HUES6 (cell line): Measurements from ENCODE around the gene SCAI.
"Not testable (repeated sequence)": the region's sequence is repeated elsewhere in the genome, so short reads cannot be mapped to it uniquely, and the experiment has no call there.

Source experiments
- H3K27ac ChIP-seq: 2 replicates; pipeline ENCODE4 v1.7.0; 2013; ENCODE audit warnings: low read depth, mild to moderate bottlenecking, low read length, inconsistent platforms
- H3K27me3 ChIP-seq: 2 replicates; pipeline ENCODE4 v1.6.1; 2013; ENCODE audit warnings: low read length; ENCODE audit not compliant: control insufficient read depth, insufficient read depth
- H3K36me3 ChIP-seq: 2 replicates; pipeline ENCODE4 v1.6.1; 2013; ENCODE audit warnings: low read length; ENCODE audit not compliant: control insufficient read depth, insufficient read depth
- H3K4me1 ChIP-seq: 2 replicates; pipeline ENCODE4 v1.6.1; 2013; ENCODE audit warnings: low read length; ENCODE audit not compliant: control insufficient read depth, insufficient read depth
- H3K4me3 ChIP-seq: 2 replicates; pipeline ENCODE4 v1.5.1; 2013; ENCODE audit warnings: low read depth, low read length
- H3K9ac ChIP-seq: one replicate; pipeline ENCODE4 v1.6.1; 2013; ENCODE audit warnings: mild to moderate bottlenecking, low read length
- H3K9me3 ChIP-seq: 2 replicates; pipeline ENCODE4 v1.6.1; 2013; ENCODE audit warnings: low read depth, low read length; ENCODE audit not compliant: control insufficient read depth, insufficient read depth

Gene SCAI

DNA sequence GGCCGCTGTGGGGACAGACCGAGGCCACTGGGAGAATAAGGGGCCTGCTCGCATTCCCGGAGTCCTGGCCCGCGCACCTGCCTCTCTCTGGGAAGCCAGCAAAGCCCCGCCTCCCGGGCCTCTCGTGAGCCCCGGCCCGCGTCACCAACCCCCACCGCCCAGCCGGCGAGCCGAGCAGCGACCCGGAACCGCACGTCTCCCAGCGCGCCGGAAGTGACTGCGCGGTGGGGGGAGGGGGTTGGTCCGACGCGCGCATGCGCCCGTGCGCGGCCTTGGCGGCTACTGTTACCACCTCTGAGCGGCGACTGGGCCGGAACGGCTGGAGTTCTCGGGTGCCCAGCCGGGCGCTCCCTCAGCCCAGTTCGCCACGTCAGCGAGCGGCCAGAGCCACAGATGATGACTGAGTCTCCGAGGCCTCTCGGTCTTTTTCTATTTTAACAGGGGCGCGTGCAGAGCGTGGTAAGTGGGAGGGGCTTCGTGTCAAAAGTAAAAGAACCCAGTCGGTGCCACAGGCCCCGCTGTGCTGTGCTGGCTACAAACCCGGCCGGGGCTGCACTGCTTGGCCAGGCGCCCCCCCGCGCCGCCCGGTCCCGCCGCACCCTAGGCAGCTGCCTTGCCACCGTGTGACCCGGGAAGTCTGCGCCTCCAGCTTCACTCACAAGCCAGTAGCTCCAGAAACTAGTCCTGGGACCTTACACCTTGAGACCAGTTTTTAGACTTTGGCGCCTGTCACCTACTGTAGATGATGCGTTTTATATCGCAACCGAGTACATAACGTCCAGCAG is 202.2 kb downstream of the SCAI start, which contains the start of gene GOLGA1:
GOLGA1 (minus strand) TSS at position 190 of the 785 bp plus-strand sequence. CDS start 2,372 bp downstream, outside the sequence.
- H3K4me3 ChIP-seq = peak within 1 kb of the TSS; percentile 100

DNA sequence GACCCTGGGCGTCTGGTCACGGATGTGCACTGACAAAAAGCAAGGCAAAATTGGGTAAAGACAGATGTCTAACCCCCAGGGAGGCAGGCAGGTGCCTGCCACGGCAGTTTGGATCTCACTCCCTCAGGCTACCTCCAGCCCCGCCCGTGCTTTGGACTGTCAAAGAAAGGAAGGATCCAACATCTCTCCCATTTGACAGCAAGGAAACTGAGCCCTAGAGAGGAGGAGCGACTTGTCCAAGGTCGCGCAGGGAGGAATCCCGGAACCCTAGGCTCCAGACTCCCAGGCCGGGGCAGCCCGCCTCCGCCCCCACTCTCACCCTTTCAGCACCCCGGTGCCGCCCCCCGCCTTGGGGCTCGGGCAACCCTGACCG is 202.8 kb downstream of the SCAI start:
- H3K4me1 ChIP-seq = peaks cover 9% of the 10 kb centered on the region
- peak overlapping the region; percentile 73 for H3K9ac ChIP-seq

More for the DNA sequence above, 202.2 kb downstream of the SCAI start, which contains the start of gene GOLGA1:
- Histone ChIP-seq H3K9me3 (no peaks in the 10 kb centered on the region), H3K27ac (peak within 1 kb of the TSS; percentile 58), H3K9ac (peak within 1 kb of the TSS; percentile 89), H3K36me3 (no peaks in the 10 kb centered on the region), H3K4me1 (peaks cover 9% of the 10 kb centered on the region), H3K27me3 (no peaks in the 10 kb centered on the region)

DNA sequence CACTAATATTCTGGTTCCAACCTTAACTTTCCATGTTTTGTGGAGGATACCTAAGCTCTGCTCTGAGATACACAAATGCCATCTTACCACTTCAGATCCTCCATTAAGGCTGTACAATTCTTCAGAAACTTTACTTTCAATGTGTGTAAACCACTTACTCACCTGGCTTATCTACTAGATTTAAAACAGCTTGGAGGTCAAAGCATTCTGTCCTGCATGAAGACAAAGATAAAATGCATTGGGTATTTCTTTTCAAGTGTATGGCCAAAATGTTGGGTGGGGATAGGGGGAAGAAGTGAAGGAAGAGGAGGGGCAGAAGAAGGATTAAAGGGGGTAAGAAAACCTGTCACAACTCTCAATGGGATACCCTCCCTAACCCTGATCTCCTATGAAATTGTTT is 203.4 kb downstream of the SCAI start:
- Histone ChIP-seq H3K27me3 (no peaks in the 10 kb centered on the region), H3K27ac (no peak overlapping the region), H3K36me3 (0 out of 2 replicates have a peak, but pooled peaks cover under 1% of the 10 kb centered on the region), H3K4me1 (peaks cover 9% of the 10 kb centered on the region), H3K9me3 (no peaks in the 10 kb centered on the region), H3K4me3 (peak overlapping the region; percentile 100), H3K9ac (peak overlapping the region; percentile 73)

More for the DNA sequence above, 202.8 kb downstream of the SCAI start:
- H3K9me3 ChIP-seq = no peaks in the 10 kb centered on the region
- H3K4me3 ChIP-seq = peak overlapping the region; percentile 100
- H3K27ac ChIP-seq = peak overlapping the region; percentile 35; the same call in 1 of the 2 replicates
- H3K36me3 ChIP-seq = no peaks in the 10 kb centered on the region
- no peaks in the 10 kb centered on the region for H3K27me3 ChIP-seq

DNA sequence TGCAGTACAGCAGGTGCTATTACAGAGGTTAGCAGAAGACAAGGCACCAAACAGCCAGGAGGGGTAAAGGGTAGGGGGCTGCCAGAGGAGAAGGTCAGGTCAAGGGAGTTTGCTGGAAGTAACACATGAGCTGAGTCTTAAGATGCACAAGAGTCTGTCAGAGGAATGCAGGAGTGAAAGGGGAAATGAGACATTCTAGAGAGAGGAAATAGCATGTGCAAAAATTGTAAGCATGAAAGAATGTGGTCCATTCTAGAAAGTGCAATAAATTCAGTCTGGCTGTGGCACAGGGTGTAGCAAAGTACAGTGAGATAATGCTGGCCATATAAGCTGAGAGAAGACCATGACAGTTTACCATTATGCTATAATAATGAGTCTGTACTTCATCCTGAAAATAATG is 209.0 kb downstream of the SCAI start:
- Histone ChIP-seq H3K4me1 (no peaks in the 10 kb centered on the region), H3K9ac (no peak overlapping the region), H3K36me3 (peaks cover 21% of the 10 kb centered on the region), H3K27me3 (no peaks in the 10 kb centered on the region), H3K27ac (no peak overlapping the region), H3K4me3 (no peak overlapping the region), H3K9me3 (no peaks in the 10 kb centered on the region)

DNA sequence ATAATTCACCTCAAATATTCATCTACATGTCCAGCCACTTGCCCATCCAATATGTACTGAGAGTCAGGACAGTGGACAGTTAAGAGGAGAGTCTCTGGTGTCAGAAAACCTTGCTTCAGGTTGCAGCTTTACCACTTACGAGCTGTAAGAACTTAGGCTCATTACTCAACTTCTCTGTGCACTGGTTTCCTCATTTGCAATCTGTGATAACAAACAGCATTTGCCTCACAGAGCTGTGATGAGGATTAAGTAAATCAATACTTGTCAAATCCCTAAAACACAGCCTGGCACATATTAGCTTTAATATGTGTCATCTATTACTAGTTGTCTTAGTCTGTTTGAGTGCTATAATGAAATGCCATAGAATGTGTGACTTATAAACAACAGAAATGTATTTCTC is 211.0 kb downstream of the SCAI start:
- peaks cover 27% of the 10 kb centered on the region for H3K36me3 ChIP-seq
- H3K9ac ChIP-seq = no peak overlapping the region
- no peaks in the 10 kb centered on the region for H3K27me3 ChIP-seq
- H3K4me3 ChIP-seq = no peak overlapping the region
- no peaks in the 10 kb centered on the region for H3K9me3 ChIP-seq
- no peaks in the 10 kb centered on the region for H3K4me1 ChIP-seq
- H3K27ac ChIP-seq = no peak overlapping the region

DNA sequence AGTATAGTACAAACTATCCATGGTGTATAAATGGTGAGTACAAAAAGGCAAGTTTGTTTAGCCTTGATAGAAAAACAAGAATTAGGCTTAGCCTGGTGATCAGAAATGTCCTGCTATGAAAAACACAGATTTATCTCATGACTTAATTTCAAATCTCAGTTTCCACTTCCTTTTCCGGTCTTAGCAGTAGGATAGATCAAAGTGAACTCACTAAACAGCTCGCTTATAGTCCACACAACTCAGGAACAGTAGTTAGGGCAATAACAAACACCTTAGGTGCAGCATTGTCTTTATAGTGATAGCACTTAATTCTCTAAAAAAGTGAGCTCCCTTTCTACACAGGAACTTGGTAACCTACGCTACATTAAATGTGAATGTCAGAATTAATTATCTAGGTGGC is 213.9 kb downstream of the SCAI start:
- H3K4me3 ChIP-seq = no peak overlapping the region
- no peaks in the 10 kb centered on the region for H3K9me3 ChIP-seq
- H3K9ac ChIP-seq = no peak overlapping the region
- H3K36me3 ChIP-seq = peaks cover 24% of the 10 kb centered on the region
- H3K4me1 ChIP-seq = no peaks in the 10 kb centered on the region
- no peaks in the 10 kb centered on the region for H3K27me3 ChIP-seq
- no peak overlapping the region for H3K27ac ChIP-seq

DNA sequence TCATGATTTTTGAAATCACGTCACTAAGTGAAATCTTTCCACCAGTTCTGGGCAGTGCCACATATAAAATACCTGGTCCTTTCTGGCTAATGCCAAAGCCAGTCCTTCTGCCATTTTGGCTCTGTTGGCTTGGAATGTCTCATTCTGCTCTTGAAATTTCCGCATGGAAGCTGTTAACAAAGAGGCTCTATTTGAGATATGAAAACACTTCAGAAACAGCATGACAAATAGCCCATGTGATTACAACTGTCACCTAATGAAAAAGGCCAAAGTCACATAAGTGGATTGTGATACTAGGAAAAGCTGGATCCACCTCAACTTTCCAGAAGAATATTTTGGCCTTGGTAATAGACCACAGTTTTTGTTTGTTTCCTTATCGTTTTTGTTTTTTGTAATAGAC is 215.2 kb downstream of the SCAI start:
- Histone ChIP-seq H3K9me3 (no peaks in the 10 kb centered on the region), H3K27ac (no peak overlapping the region), H3K27me3 (no peaks in the 10 kb centered on the region), H3K4me3 (no peak overlapping the region), H3K4me1 (no peaks in the 10 kb centered on the region), H3K36me3 (peaks cover 19% of the 10 kb centered on the region), H3K9ac (no peak overlapping the region)

DNA sequence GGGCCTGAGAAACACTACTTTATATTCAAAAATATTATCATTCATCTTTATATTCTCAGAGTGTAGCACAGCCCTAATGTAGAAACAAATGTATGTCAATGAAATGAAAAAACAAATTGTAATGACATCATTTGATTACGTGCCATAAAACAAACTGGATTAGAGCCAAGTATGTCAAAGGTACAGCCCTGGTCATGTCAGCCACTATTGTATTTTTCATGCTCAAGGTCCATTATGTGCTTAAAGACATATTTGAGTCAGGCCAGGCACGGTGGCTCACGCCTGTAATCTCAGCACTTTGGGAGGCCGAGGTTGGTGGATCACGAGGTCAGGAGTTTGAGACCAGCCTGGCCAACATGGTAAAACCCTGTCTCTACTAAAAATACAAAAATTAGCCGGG is 222.9 kb downstream of the SCAI start:
- H3K36me3 ChIP-seq = peaks cover 21% of the 10 kb centered on the region
- not testable (repeated sequence) for H3K4me3 ChIP-seq, H3K27ac ChIP-seq, H3K4me1 ChIP-seq, H3K27me3 ChIP-seq, H3K9me3 ChIP-seq, H3K9ac ChIP-seq

DNA sequence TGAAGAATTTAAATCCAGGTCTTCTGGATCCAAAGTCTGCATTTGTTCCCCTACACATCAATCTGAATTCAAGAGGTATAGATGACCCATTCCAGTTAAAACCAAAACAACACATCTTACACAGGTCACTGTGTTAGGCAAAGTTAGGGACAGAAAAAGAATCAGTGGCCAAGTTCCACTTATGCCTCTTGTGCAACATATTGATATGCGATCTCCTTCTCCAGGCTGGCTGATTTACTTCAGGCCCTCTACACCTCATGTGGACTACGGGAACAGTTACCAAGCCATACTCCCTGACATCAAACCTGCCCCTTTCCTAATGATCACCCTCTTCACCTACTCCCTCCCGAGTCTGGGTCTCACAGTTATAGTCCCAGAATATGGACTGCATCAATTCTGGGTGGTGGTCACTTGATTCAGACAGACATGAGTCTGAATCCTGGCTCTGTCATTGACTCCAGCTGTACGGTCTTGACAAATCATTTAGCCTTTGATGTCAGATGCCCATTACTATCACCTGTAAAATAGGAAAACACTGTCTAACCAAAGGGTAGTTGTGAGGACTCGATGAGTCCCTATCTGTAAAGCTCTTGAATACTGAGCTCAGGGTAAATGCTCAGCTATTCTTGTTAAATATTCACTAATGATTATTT is 228.4 kb downstream of the SCAI start:
- Histone ChIP-seq H3K4me3 (no peak overlapping the region), H3K27ac (no peak overlapping the region), H3K9ac (no peak overlapping the region), H3K36me3 (peaks cover 24% of the 10 kb centered on the region), H3K9me3 (no peaks in the 10 kb centered on the region), H3K4me1 (no peaks in the 10 kb centered on the region), H3K27me3 (no peaks in the 10 kb centered on the region)

DNA sequence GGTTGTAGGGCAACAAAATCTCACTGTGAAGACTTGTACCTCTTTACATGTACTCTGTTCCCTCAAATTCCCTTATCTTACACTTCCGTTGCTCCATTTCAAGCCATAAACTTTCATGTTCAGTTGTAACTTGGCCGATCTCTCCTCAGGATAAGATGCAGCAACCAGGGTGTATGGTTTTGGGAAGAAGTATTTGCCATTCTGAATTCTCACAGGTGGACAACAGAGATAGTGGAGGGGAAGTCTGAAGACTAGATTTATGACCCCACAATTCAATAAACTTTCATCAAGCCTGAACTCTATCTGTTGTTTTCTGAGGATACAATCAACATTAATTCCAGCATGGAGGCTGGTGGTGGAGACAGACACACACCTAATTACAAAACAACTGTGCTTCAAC is 229.9 kb downstream of the SCAI start:
- no peak overlapping the region for H3K27ac ChIP-seq
- no peaks in the 10 kb centered on the region for H3K4me1 ChIP-seq

DNA sequence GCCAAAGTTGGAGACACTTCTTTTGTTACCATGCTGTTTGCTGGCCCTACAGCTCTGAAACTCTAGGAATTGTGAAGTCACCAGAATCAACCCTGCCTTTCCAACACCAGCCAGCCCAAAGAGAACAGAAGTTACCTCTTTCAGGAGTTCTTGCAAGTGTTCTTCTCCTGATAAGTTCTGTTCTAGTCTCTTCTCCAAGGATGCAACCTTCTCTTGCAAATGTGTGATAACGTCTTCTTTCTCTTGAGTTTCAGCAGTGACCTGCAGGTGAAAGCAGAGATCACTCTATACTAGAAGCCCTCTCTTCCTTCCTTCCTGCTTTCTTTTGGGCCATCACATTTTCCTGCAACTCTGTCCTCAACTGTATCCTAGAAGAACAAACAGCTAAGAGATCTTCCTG is 231.6 kb downstream of the SCAI start:
- H3K27me3 ChIP-seq = no peaks in the 10 kb centered on the region
- no peaks in the 10 kb centered on the region for H3K4me1 ChIP-seq
- no peak overlapping the region for H3K4me3 ChIP-seq
- no peaks in the 10 kb centered on the region for H3K9me3 ChIP-seq
- H3K9ac ChIP-seq = no peak overlapping the region
- H3K36me3 ChIP-seq = peaks cover 19% of the 10 kb centered on the region
- no peak overlapping the region for H3K27ac ChIP-seq

More for the DNA sequence above, 229.9 kb downstream of the SCAI start:
- no peaks in the 10 kb centered on the region for H3K27me3 ChIP-seq
- H3K9me3 ChIP-seq = no peaks in the 10 kb centered on the region
- H3K9ac ChIP-seq = no peak overlapping the region
- no peak overlapping the region for H3K4me3 ChIP-seq
- peaks cover 19% of the 10 kb centered on the region for H3K36me3 ChIP-seq
